HepG2 (cell line): ENCODE data around the gene ACCSL. TPM values are rescaled to one million over a fixed set of nuclear protein-coding genes. Genes with fewer than 3 reads are reported as not detected.

Source experiments
- CREM ChIP-seq, 2 experiments: sonication (generic) in 1 of 2; formaldehyde crosslinking in 1 of 2; IDR thresholded peaks; 2 replicates each; pipeline versions ENCODE4 v1.4.0 to v1.6.1; 2016 to 2020; ENCODE audit warnings: antibody characterized with exemption in 1 of 2, mild to moderate bottlenecking in 1 of 2, missing genetic modification reagents in 1 of 2
- FOXA3 ChIP-seq: IDR thresholded peaks from 2 replicates; pipeline ENCODE4 v1.6.1; 2016; ENCODE audit warnings: missing genetic modification reagents, missing compliant biosample characterization
- HIC2 ChIP-seq: sonication (generic); formaldehyde crosslinking; IDR thresholded peaks from 2 replicates; pipeline ENCODE4 v1.9.0; 2022; ENCODE audit warnings: low read depth, missing genetic modification reagents
- IRF2 ChIP-seq: IDR thresholded peaks from 2 replicates; pipeline ENCODE4 v1.6.1; 2018; ENCODE audit warnings: missing genetic modification reagents, missing compliant biosample characterization
- NFIB ChIP-seq: sonication (generic); formaldehyde crosslinking; IDR thresholded peaks from 2 replicates; pipeline ENCODE4 v1.9.0; 2021; ENCODE audit warnings: missing genetic modification reagents, mild to moderate bottlenecking, borderline replicate concordance
- PHF20 ChIP-seq: sonication (generic); formaldehyde crosslinking; IDR thresholded peaks from 2 replicates; pipeline ENCODE4 v1.5.0; 2020; ENCODE audit warnings: mild to moderate bottlenecking, missing genetic modification reagents
- TBX2 ChIP-seq: sonication (generic); formaldehyde crosslinking; IDR thresholded peaks from 2 replicates; pipeline ENCODE4 v1.5.0; 2020; ENCODE audit warnings: missing genetic modification reagents, mild to moderate bottlenecking, borderline replicate concordance
- ZBTB38 ChIP-seq: sonication (generic); formaldehyde crosslinking; IDR thresholded peaks from 2 replicates; pipeline ENCODE4 v1.5.1; 2020; ENCODE audit warnings: mild to moderate bottlenecking, missing genetic modification reagents
- ZNF17 ChIP-seq: sonication (generic); formaldehyde crosslinking; IDR thresholded peaks from 2 replicates; pipeline ENCODE4 v1.5.0; 2020; ENCODE audit warnings: mild to moderate bottlenecking, missing genetic modification reagents
- ZNF354B ChIP-seq: sonication (generic); formaldehyde crosslinking; IDR thresholded peaks from 2 replicates; pipeline ENCODE4 v1.8.0; 2022; ENCODE audit warnings: mild to moderate bottlenecking, missing genetic modification reagents
- ZNF446 ChIP-seq: sonication (generic); formaldehyde crosslinking; IDR thresholded peaks from 2 replicates; pipeline ENCODE4 v1.5.0; 2020; ENCODE audit warnings: mild to moderate bottlenecking, missing genetic modification reagents
- ZNF513 ChIP-seq: sonication (generic); formaldehyde crosslinking; conservative IDR thresholded peaks from 2 replicates; pipeline ENCODE4 v1.5.0; 2020; ENCODE audit warnings: missing genetic modification reagents
- ZSCAN31 ChIP-seq: sonication (generic); formaldehyde crosslinking; IDR thresholded peaks from 2 replicates; pipeline ENCODE4 v1.5.0; 2020; ENCODE audit warnings: low read depth, mild to moderate bottlenecking, missing genetic modification reagents
- polyA plus RNA-seq, 8 experiments: library from polyadenylated mRNA; depleted of rRNA in 3 of 8; stranded (reverse) in 7 of 8; unstranded in 1 of 8; fragments of >200 nt; fragmentation: Illumina TruSeq in 4 of 8; extraction: Trizol in 4 of 8; gene quantifications; 2 replicates each; pipeline versions ENCODE4 v1.2.1 to v1.2.3, GENCODE V29; 2011 to 2016; ENCODE audit warnings: low read depth in 4 of 8, missing spikeins in 1 of 8, mixed read lengths in 1 of 8; ENCODE audit not compliant: insufficient read depth in 1 of 8
- total RNA-seq, 5 experiments: library from RNA; depleted of rRNA; stranded (reverse); fragments of >200 nt; fragmentation: Illumina TruSeq; extraction: Trizol; gene quantifications; 2 replicates each; pipeline ENCODE4 v1.2.3, GENCODE V29; 2016; ENCODE audit warnings: low read depth in 1 of 5
- TF ChIP-seq, protein P1 (sequence below): IDR thresholded peaks from 2 replicates; pipeline ENCODE4 v1.6.1; 2016; ENCODE audit warnings: low read depth
- TF ChIP-seq, protein P2 (sequence below): sonication (generic); formaldehyde crosslinking; IDR thresholded peaks from 2 replicates; pipeline ENCODE4 v1.4.0; 2020; ENCODE audit warnings: missing genetic modification reagents, borderline replicate concordance
- TF ChIP-seq, protein P3 (sequence below): sonication (generic); formaldehyde crosslinking; IDR thresholded peaks from 2 replicates; pipeline ENCODE4 v1.5.0; 2020; ENCODE audit warnings: mild to moderate bottlenecking, missing genetic modification reagents, moderate library complexity

The ACCSL gene
- total and polyA plus RNA-seq, 2 of the 13 experiments (the other 11 are each of a cell fraction or from before 2014, with no cell fraction given) = not detected

- TF ChIP-seq TBX2 (no peak; the same call in 1 of the 2 replicates), ZNF354B (CRISPR knock-in tag) (no peak), FOXA3 (CRISPR knock-in tag) (no peak), ZBTB38 (CRISPR knock-in tag) (0 out of 2 replicates have a peak, but pooled peaks have one; percentile 12), ZNF17 (no peak), ZNF446 (CRISPR knock-in tag) (no peak), NFIB (no peak), CREM (IDR thresholded peaks at IDR 0.05) (no peak), CREM (CRISPR knock-in tag; IDR thresholded peaks at IDR 0.05) (no peak), PHF20 (CRISPR knock-in tag) (no peak), ZSCAN31 (CRISPR knock-in tag) (no peak), HIC2 (CRISPR knock-in tag) (peak; percentile 36; the same call in 1 of the 2 replicates), ZNF513 (CRISPR knock-in tag) (no peak), IRF2 (CRISPR knock-in tag) (no peak)
- TF ChIP-seq, protein P1, sequence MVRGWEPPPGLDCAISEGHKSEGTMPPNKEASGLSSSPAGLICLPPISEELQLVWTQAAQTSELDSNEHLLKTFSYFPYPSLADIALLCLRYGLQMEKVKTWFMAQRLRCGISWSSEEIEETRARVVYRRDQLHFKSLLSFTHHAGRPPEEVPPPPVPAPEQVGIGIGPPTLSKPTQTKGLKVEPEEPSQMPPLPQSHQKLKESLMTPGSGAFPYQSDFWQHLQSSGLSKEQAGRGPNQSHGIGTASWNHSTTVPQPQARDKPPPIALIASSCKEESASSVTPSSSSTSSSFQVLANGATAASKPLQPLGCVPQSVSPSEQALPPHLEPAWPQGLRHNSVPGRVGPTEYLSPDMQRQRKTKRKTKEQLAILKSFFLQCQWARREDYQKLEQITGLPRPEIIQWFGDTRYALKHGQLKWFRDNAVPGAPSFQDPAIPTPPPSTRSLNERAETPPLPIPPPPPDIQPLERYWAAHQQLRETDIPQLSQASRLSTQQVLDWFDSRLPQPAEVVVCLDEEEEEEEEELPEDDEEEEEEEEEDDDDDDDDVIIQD (CRISPR knock-in tag) = no peak
- TF ChIP-seq, protein P2, sequence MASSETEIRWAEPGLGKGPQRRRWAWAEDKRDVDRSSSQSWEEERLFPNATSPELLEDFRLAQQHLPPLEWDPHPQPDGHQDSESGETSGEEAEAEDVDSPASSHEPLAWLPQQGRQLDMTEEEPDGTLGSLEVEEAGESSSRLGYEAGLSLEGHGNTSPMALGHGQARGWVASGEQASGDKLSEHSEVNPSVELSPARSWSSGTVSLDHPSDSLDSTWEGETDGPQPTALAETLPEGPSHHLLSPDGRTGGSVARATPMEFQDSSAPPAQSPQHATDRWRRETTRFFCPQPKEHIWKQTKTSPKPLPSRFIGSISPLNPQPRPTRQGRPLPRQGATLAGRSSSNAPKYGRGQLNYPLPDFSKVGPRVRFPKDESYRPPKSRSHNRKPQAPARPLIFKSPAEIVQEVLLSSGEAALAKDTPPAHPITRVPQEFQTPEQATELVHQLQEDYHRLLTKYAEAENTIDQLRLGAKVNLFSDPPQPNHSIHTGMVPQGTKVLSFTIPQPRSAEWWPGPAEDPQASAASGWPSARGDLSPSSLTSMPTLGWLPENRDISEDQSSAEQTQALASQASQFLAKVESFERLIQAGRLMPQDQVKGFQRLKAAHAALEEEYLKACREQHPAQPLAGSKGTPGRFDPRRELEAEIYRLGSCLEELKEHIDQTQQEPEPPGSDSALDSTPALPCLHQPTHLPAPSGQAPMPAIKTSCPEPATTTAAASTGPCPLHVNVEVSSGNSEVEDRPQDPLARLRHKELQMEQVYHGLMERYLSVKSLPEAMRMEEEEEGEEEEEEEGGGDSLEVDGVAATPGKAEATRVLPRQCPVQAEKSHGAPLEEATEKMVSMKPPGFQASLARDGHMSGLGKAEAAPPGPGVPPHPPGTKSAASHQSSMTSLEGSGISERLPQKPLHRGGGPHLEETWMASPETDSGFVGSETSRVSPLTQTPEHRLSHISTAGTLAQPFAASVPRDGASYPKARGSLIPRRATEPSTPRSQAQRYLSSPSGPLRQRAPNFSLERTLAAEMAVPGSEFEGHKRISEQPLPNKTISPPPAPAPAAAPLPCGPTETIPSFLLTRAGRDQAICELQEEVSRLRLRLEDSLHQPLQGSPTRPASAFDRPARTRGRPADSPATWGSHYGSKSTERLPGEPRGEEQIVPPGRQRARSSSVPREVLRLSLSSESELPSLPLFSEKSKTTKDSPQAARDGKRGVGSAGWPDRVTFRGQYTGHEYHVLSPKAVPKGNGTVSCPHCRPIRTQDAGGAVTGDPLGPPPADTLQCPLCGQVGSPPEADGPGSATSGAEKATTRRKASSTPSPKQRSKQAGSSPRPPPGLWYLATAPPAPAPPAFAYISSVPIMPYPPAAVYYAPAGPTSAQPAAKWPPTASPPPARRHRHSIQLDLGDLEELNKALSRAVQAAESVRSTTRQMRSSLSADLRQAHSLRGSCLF (CRISPR knock-in tag) = no peak
- TF ChIP-seq, protein P3, sequence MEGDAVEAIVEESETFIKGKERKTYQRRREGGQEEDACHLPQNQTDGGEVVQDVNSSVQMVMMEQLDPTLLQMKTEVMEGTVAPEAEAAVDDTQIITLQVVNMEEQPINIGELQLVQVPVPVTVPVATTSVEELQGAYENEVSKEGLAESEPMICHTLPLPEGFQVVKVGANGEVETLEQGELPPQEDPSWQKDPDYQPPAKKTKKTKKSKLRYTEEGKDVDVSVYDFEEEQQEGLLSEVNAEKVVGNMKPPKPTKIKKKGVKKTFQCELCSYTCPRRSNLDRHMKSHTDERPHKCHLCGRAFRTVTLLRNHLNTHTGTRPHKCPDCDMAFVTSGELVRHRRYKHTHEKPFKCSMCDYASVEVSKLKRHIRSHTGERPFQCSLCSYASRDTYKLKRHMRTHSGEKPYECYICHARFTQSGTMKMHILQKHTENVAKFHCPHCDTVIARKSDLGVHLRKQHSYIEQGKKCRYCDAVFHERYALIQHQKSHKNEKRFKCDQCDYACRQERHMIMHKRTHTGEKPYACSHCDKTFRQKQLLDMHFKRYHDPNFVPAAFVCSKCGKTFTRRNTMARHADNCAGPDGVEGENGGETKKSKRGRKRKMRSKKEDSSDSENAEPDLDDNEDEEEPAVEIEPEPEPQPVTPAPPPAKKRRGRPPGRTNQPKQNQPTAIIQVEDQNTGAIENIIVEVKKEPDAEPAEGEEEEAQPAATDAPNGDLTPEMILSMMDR = peak; percentile 84
Observed at GRCh38 chr11:44065841-44066731, 18.3 kb downstream of the ACCSL start, which contains the start of gene ACCS (continued).
